Ramos (cell line): ENCODE measurements around the gene TBR1.

ENCODE experiments used
- in situ Hi-C: fragments of 300-500 bp; cut with MboI; formaldehyde crosslinking; loops from one replicate; pipeline ENCODE4 v1.14.3; 2022; ENCODE audit warnings: low sequenced_read_pairs; ENCODE audit not compliant: unreplicated experiment

The TBR1 gene

GRCh38 chr2:161415987-161416707 lies at the start of gene TBR1:
TBR1 (plus strand) TSS chr2:161416297; CDS start chr2:161416411, 114 bp downstream.
- in situ Hi-C loops: no loop called here

- in situ Hi-C loops: no loop called here
Measured at GRCh38 chr2:161367675-161368074, 48.4 kb upstream of the TBR1 start.

GRCh38 chr2:161369311-161369710 lies 46.8 kb upstream of the TBR1 start:
- in situ Hi-C loops: no loop called here

GRCh38 chr2:161370981-161371380 lies 45.1 kb upstream of the TBR1 start:
- in situ Hi-C loops: no loop called here

- in situ Hi-C loops: no loop called here
Measured at GRCh38 chr2:161371869-161372268, 44.2 kb upstream of the TBR1 start.

GRCh38 chr2:161373942-161374341 lies 42.2 kb upstream of the TBR1 start:
- in situ Hi-C loops: no loop called here

- in situ Hi-C loops: no loop called here
Measured at GRCh38 chr2:161374446-161374845, 41.7 kb upstream of the TBR1 start.

GRCh38 chr2:161379740-161380139 lies 36.4 kb upstream of the TBR1 start:
- in situ Hi-C loops: no loop called here

GRCh38 chr2:161381546-161381945 lies 34.6 kb upstream of the TBR1 start:
- in situ Hi-C loops: no loop called here

GRCh38 chr2:161382747-161383146 lies 33.4 kb upstream of the TBR1 start:
- in situ Hi-C loops: no loop called here

- in situ Hi-C loops: no loop called here
Measured at GRCh38 chr2:161384864-161385263, 31.2 kb upstream of the TBR1 start.

GRCh38 chr2:161386228-161386824 lies 29.8 kb upstream of the TBR1 start:
- in situ Hi-C loops: no loop called here

- in situ Hi-C loops: no loop called here
Measured at GRCh38 chr2:161388146-161388779, 27.8 kb upstream of the TBR1 start.

GRCh38 chr2:161391737-161392506 lies 24.2 kb upstream of the TBR1 start:
- in situ Hi-C loops: no loop called here

GRCh38 chr2:161400076-161400475 lies 16.0 kb upstream of the TBR1 start:
- in situ Hi-C loops: no loop called here

GRCh38 chr2:161402297-161402696 lies 13.8 kb upstream of the TBR1 start:
- in situ Hi-C loops: no loop called here

GRCh38 chr2:161406316-161406715 lies 9.8 kb upstream of the TBR1 start:
- in situ Hi-C loops: no loop called here

GRCh38 chr2:161407597-161407996 lies 8.5 kb upstream of the TBR1 start:
- in situ Hi-C loops: no loop called here

- in situ Hi-C loops: no loop called here
Measured at GRCh38 chr2:161409308-161409907, 6.7 kb upstream of the TBR1 start.

- in situ Hi-C loops: no loop called here
Measured at GRCh38 chr2:161412346-161412745, 3.8 kb upstream of the TBR1 start.
